ENCODE data around the gene SEMA4B.

DNA sequence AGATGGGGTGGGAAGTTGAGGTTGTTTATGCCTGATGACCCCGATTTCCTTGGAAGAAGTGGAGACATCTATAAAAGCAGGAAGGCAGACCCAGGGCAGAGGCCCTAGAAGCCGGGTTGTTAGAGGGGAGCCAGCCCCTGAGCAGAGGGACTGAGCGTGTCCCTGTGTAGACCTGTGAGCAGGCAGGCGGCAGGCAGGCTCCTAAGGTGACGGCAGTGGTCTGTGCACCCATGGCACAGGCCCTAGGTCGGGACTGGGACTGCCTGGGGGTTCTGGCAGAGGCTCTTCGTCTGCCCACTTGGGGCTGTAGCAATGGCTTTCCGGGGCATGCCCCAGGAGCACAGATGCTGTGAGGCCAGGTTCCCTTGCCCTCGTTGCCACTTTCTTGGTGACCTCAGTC lies 9.9 kb downstream of the SEMA4B start:
- TF ChIP-seq, protein P1, sequence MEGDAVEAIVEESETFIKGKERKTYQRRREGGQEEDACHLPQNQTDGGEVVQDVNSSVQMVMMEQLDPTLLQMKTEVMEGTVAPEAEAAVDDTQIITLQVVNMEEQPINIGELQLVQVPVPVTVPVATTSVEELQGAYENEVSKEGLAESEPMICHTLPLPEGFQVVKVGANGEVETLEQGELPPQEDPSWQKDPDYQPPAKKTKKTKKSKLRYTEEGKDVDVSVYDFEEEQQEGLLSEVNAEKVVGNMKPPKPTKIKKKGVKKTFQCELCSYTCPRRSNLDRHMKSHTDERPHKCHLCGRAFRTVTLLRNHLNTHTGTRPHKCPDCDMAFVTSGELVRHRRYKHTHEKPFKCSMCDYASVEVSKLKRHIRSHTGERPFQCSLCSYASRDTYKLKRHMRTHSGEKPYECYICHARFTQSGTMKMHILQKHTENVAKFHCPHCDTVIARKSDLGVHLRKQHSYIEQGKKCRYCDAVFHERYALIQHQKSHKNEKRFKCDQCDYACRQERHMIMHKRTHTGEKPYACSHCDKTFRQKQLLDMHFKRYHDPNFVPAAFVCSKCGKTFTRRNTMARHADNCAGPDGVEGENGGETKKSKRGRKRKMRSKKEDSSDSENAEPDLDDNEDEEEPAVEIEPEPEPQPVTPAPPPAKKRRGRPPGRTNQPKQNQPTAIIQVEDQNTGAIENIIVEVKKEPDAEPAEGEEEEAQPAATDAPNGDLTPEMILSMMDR (IDR thresholded peaks at IDR 0.05; ENCODE audit: insufficient read depth, low read length, poor library complexity, severe bottlenecking), result no peak
- TF ChIP-seq EZH2phosphoT487 (conservative IDR thresholded peaks at IDR 0.05; ENCODE audit: low read length), result no peak
